Activated naive CD8-positive, alpha-beta T cell treated with anti-CD3 and anti-CD28 coated beads for 36 hours (primary cell): ENCODE results near the gene SMG6. TPM values are rescaled to one million over a fixed set of nuclear protein-coding genes. Genes with fewer than 3 reads are reported as not detected.
"Not testable (repeated sequence)": the region's sequence is repeated elsewhere in the genome, so short reads cannot be mapped to it uniquely, and the experiment has no call there.

ENCODE experiments used
- DNase-seq: peaks from one replicate; pipeline ENCODE4 v3.0.0; 2021
- H3K27ac Mint-ChIP-seq: one replicate; pipeline ENCODE4 v1.8.0; 2022; ENCODE audit warnings: mild to moderate bottlenecking, moderate library complexity, mixed read lengths
- H3K27me3 Mint-ChIP-seq: one replicate; pipeline ENCODE4 v1.8.0; 2022; ENCODE audit warnings: mild to moderate bottlenecking, mixed read lengths
- H3K36me3 Mint-ChIP-seq: one replicate; pipeline ENCODE4 v1.8.0; 2021; ENCODE audit warnings: mild to moderate bottlenecking, mixed read lengths
- H3K4me1 Mint-ChIP-seq: one replicate; pipeline ENCODE4 v1.8.0; 2021; ENCODE audit warnings: mixed read lengths
- H3K4me3 Mint-ChIP-seq: one replicate; pipeline ENCODE4 v1.8.0; 2022; ENCODE audit warnings: mild to moderate bottlenecking, moderate library complexity, mixed read lengths
- H3K9me3 Mint-ChIP-seq: one replicate; pipeline ENCODE4 v1.8.0; 2022; ENCODE audit warnings: mixed read lengths
- total RNA-seq, 2 experiments: library from RNA; stranded (reverse); gene quantifications; one replicate each; pipeline ENCODE4 v1.2.3, GENCODE V29; 2021

The SMG6 gene
- total RNA-seq, 2 experiments from 2014 or later: 48.7 to 51.8 TPM

GRCh38 chr17:2017274-2017941, 286.2 kb downstream of the SMG6 start:
- no peaks in the 10 kb centered on the region for H3K4me1 Mint-ChIP-seq
- peaks cover 4% of the 10 kb centered on the region for H3K36me3 Mint-ChIP-seq
- no peaks in the 10 kb centered on the region for H3K9me3 Mint-ChIP-seq
- H3K27me3 Mint-ChIP-seq: peaks cover under 1% of the 10 kb centered on the region
- DNase-seq: no peak
- no peak overlapping the region for H3K27ac Mint-ChIP-seq
- no peak overlapping the region for H3K4me3 Mint-ChIP-seq

DNA sequence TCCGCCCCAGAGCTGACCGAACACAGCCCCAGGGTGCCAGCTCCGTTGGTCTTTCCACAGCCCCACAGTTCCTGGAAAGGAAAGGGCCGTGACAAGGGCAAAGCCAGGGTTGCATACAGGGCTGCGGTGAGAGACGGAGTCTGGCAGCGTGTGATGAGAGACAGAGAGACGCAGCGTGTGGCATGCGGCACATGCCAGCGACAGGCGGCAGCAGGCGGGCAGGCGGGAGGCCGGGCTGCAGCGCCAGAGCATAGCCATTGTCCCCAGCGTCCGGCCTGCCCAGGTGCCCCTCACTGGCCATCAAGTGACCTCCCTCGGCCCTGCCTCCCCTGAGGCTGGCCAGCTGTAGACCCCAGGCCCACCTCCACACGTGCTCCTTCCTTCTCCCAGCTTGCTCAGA, 287.1 kb downstream of the SMG6 start:
- Mint-ChIP-seq H3K27me3 (no peaks in the 10 kb centered on the region), H3K4me1 (no peaks in the 10 kb centered on the region), H3K9me3 (no peaks in the 10 kb centered on the region), H3K36me3 (peaks cover 4% of the 10 kb centered on the region), H3K4me3 (no peak overlapping the region), H3K27ac (no peak overlapping the region)
- DNase-seq: no peak

DNA sequence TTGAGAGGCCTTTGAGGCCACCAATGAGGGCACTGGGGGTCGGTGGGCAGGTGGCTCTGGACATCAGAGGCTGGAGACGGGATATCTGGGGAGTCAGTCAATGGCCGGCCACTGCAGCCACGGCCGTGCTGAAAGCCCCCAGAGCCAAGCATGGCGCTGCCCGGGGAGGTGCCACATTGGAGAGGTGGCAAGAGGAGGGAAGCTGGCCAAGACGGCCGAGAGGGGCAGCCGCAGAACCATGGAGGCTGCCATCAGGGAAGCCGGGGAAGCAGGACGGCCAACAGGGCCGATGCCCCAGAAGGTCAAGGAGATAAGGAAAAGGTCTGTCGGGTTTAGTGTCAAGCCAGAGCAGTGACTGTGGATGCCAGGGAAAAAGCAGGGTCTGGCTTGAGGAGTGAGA, 288.3 kb downstream of the SMG6 start:
- Mint-ChIP-seq H3K27me3 (no peaks in the 10 kb centered on the region), H3K4me1 (no peaks in the 10 kb centered on the region), H3K9me3 (no peaks in the 10 kb centered on the region), H3K27ac (no peak overlapping the region), H3K4me3 (no peak overlapping the region), H3K36me3 (peaks cover 4% of the 10 kb centered on the region)
- no peak for DNase-seq

GRCh38 chr17:2013994-2014317, 289.6 kb downstream of the SMG6 start:
- no peak for DNase-seq
- Mint-ChIP-seq H3K36me3 (peaks cover 4% of the 10 kb centered on the region), H3K4me3 (no peak overlapping the region), H3K4me1 (no peaks in the 10 kb centered on the region), H3K27me3 (no peaks in the 10 kb centered on the region), H3K27ac (no peak overlapping the region), H3K9me3 (no peaks in the 10 kb centered on the region)

DNA sequence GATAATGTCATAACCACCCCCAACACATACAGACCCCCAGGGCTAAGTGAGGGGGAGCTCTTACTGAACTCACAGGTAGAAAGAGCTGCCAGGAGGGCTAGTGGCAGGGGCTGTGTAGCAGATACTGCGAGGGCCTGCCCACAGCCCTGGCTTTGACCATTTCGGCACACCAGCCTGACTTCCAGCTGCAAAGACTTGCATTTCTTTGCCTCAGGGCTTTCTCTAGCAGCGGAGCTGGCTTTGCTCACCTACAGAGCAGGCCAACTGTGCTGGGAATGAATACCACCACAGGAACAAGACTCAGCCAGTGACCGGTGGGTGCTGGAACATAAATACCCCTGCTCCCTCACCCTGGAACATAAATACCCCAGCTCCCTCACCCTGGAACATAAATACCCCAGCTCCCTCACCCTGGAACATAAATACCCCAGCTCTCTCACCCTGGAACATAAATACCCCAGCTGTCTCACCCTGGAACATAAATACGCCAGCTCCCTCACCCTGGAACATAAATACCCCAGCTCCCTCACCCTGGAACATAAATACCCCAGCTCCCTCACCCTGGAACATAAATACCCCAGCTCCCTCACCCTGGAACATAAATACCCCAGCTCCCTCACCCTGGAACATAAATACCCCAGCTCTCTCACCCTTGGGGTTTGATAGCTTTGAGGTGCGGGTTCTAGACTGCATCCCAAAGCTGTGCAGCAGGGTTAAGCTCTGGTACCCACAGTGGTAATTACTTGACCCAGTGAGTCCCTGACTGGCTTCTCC, 290.2 kb downstream of the SMG6 start:
- H3K4me3 Mint-ChIP-seq, H3K9me3 Mint-ChIP-seq, H3K27me3 Mint-ChIP-seq, H3K27ac Mint-ChIP-seq, H3K4me1 Mint-ChIP-seq, DNase-seq, H3K36me3 Mint-ChIP-seq: not testable (repeated sequence)

- Mint-ChIP-seq H3K4me1 (no peaks in the 10 kb centered on the region), H3K36me3 (peaks cover 4% of the 10 kb centered on the region), H3K4me3 (no peak overlapping the region), H3K27me3 (no peaks in the 10 kb centered on the region), H3K27ac (no peak overlapping the region), H3K9me3 (no peaks in the 10 kb centered on the region)
- no peak for DNase-seq
These were observed 291.1 kb downstream of the SMG6 start for GRCh38 chr17:2012499-2012898.

- Mint-ChIP-seq H3K27me3 (no peaks in the 10 kb centered on the region), H3K4me1 (no peaks in the 10 kb centered on the region), H3K4me3 (no peak overlapping the region), H3K27ac (no peak overlapping the region), H3K9me3 (no peaks in the 10 kb centered on the region), H3K36me3 (peaks cover 4% of the 10 kb centered on the region)
- no peak for DNase-seq
These were observed 291.9 kb downstream of the SMG6 start for GRCh38 chr17:2011411-2012371.

Other genes starting within 250 kb of the SMG6 start
- gene HIC1, start 248.7 kb downstream of the SMG6 start, total RNA-seq: 10 to 100 TPM; 36.7 to 37.8 TPM
- 10 to 100 TPM; 10.9 to 13.1 TPM for gene SRR, start 165 bp upstream of the SMG6 start, total RNA-seq
- 100 to 1,000 TPM; 115 to 120 TPM for gene TSR1, start 32.7 kb upstream of the SMG6 start, total RNA-seq
- 10 to 100 TPM; 35.7 to 36.8 TPM for gene SGSM2, start 33.7 kb upstream of the SMG6 start, total RNA-seq
- 10 to 100 TPM; 23.8 to 25.6 TPM for gene MNT, start 97.3 kb upstream of the SMG6 start, total RNA-seq
- gene METTL16, start 208.1 kb upstream of the SMG6 start, total RNA-seq: 10 to 100 TPM; 61.7 to 66.5 TPM